ENCODE measurements around the gene SLX9. TPM values are rescaled to one million over a fixed set of nuclear protein-coding genes. Genes with fewer than 3 reads are reported as not detected.

Gene SLX9
- total and polyA plus RNA-seq, 2 donors (not counting 1 experiment from before 2014, with no cell fraction given) = 11.7 to 15.9 TPM

GRCh38 chr21:44998086-44998620 lies 58.3 kb downstream of the SLX9 start:
- no peaks in the 10 kb centered on the region for H3K9me3 Mint-ChIP-seq (ENCODE audit: insufficient read depth)
- ATAC-seq (ENCODE audit: low read depth) = no peak
- peaks cover 12% of the 10 kb centered on the region for H3K4me1 Mint-ChIP-seq
- Histone ChIP-seq H3K36me3 (replicated peaks in 1 of 2; ENCODE audit: control extremely low read depth in 1 of 2, control insufficient read depth in 1 of 2, extremely low read depth in 1 of 2, insufficient read depth in 2 of 2, low read length in 1 of 2) (no peaks in the 10 kb centered on the region), H3K27me3 (replicated peaks in 1 of 4; ENCODE audit: control extremely low read depth in 1 of 4, control insufficient read depth in 3 of 4, insufficient read depth in 4 of 4, low read length in 3 of 4) (peaks cover 0 to 34% (median 4%) of the 10 kb centered on the region in 4 experiments), H3K79me2 (ENCODE audit: control insufficient read depth, insufficient read depth, low read length) (no peaks in the 10 kb centered on the region), H4K20me1 (ENCODE audit: control insufficient read depth, insufficient read depth, low read length, poor library complexity, severe bottlenecking) (no peaks in the 10 kb centered on the region), H3K4me2 (replicated peaks; ENCODE audit: low read depth, low read length, poor library complexity, severe bottlenecking) (no peak overlapping the region), H3K4me1 (ENCODE audit: control insufficient read depth in 2 of 2, insufficient read depth in 2 of 2, low read length in 2 of 2) (peaks cover 12 to 16% of the 10 kb centered on the region in 2 donors), H3K27ac (ENCODE audit: low read length in 2 of 2) (no peak overlapping the region), H2AFZ (ENCODE audit: insufficient read depth, low read depth, low read length, poor library complexity, severe bottlenecking) (no peak overlapping the region), H3K9me3 (ENCODE audit: control extremely low read depth in 1 of 3, control insufficient read depth in 2 of 3, insufficient read depth in 1 of 3, low read length in 2 of 3) (peaks cover 0 to 14% (median 0%) of the 10 kb centered on the region in 3 donors), H3K4me3 (ENCODE audit: control extremely low read depth in 1 of 5, extremely low read depth in 1 of 5, insufficient read depth in 1 of 5, low read depth in 2 of 5, low read length in 4 of 5) (no peak overlapping the region), H3K9ac (ENCODE audit: low read length) (no peak overlapping the region)
- 65% methylated on average over 10 of the region's 10 CpGs for WGBS (ENCODE audit: insufficient coverage)
- no peak for DNase-seq
- ChIA-PET CTCF (no interaction called here), POLR2A (no interaction called here)
- TF ChIP-seq EZH2 (IDR thresholded peaks at IDR 0.05; ENCODE audit: borderline replicate concordance, insufficient read depth, low read depth, low read length, poor library complexity, severe bottlenecking) (no peak), CTCF (IDR thresholded peaks at IDR 0.05) (no peak)
- H3K4me3 Mint-ChIP-seq = no peak overlapping the region
- H3K27me3 Mint-ChIP-seq = peaks cover 26% of the 10 kb centered on the region
- no peak overlapping the region for H3K27ac Mint-ChIP-seq
- intact Hi-C loops (cut with micrococcal nuclease) = no loop called here

- peaks cover 12% of the 10 kb centered on the region for H3K4me1 Mint-ChIP-seq
- ChIA-PET POLR2A (no interaction called here), CTCF (interaction anchor here (0.9 kb wide), 1 partner anchor 49 kb away, joined by 4 read pairs; no protein-coding TSS in a partner anchor)
- H3K9me3 Mint-ChIP-seq (ENCODE audit: insufficient read depth) = no peaks in the 10 kb centered on the region
- H3K36me3 ChIP-seq (replicated peaks in 1 of 2; ENCODE audit: control extremely low read depth in 1 of 2, control insufficient read depth in 1 of 2, extremely low read depth in 1 of 2, insufficient read depth in 2 of 2, low read length in 1 of 2) = no peaks in the 10 kb centered on the region
- H3K4me1 ChIP-seq (ENCODE audit: control insufficient read depth in 2 of 2, insufficient read depth in 2 of 2, low read length in 2 of 2) = peaks cover 12 to 16% of the 10 kb centered on the region in 2 donors
- H3K9ac ChIP-seq (ENCODE audit: low read length) = no peak overlapping the region
- no peaks in the 10 kb centered on the region for H3K79me2 ChIP-seq (ENCODE audit: control insufficient read depth, insufficient read depth, low read length)
- intact Hi-C loops (cut with micrococcal nuclease) = no loop called here
- H3K27me3 Mint-ChIP-seq = peaks cover 26% of the 10 kb centered on the region
- H3K4me2 ChIP-seq (replicated peaks; ENCODE audit: low read depth, low read length, poor library complexity, severe bottlenecking) = peak overlapping the region; percentile 35
- H3K9me3 ChIP-seq (ENCODE audit: control extremely low read depth in 1 of 3, control insufficient read depth in 2 of 3, insufficient read depth in 1 of 3, low read length in 2 of 3) = peaks cover 0 to 14% (median 0%) of the 10 kb centered on the region in 3 donors
- no peak overlapping the region for H3K4me3 Mint-ChIP-seq
- no peak for TF ChIP-seq CTCF (IDR thresholded peaks at IDR 0.05)
- no peak for TF ChIP-seq EZH2 (IDR thresholded peaks at IDR 0.05; ENCODE audit: borderline replicate concordance, insufficient read depth, low read depth, low read length, poor library complexity, severe bottlenecking)
- peaks cover 0 to 32% (median 4%) of the 10 kb centered on the region in 4 experiments for H3K27me3 ChIP-seq (replicated peaks in 1 of 4; ENCODE audit: control extremely low read depth in 1 of 4, control insufficient read depth in 3 of 4, insufficient read depth in 4 of 4, low read length in 3 of 4)
- 52% methylated on average over 26 of the region's 32 CpGs for WGBS (ENCODE audit: insufficient coverage)
- no peak overlapping the region for H2AFZ ChIP-seq (ENCODE audit: insufficient read depth, low read depth, low read length, poor library complexity, severe bottlenecking)
- H3K27ac ChIP-seq (ENCODE audit: low read length in 2 of 2) = no peak overlapping the region
- H4K20me1 ChIP-seq (ENCODE audit: control insufficient read depth, insufficient read depth, low read length, poor library complexity, severe bottlenecking) = no peaks in the 10 kb centered on the region
- no peak for ATAC-seq (ENCODE audit: low read depth)
- no peak for DNase-seq
- H3K4me3 ChIP-seq (ENCODE audit: control extremely low read depth in 1 of 5, extremely low read depth in 1 of 5, insufficient read depth in 1 of 5, low read depth in 2 of 5, low read length in 4 of 5) = no peak overlapping the region
- H3K27ac Mint-ChIP-seq = no peak overlapping the region
These were observed 59.0 kb downstream of the SLX9 start for GRCh38 chr21:44998621-44999427.
